ENCODE data around the gene TBC1D32. TPM values are rescaled to one million over a fixed set of nuclear protein-coding genes. Genes with fewer than 3 reads are reported as not detected.
"Not testable (repeated sequence)": the region's sequence is repeated elsewhere in the genome, so short reads cannot be mapped to it uniquely, and the experiment has no call there.

The TBC1D32 gene, protein sequence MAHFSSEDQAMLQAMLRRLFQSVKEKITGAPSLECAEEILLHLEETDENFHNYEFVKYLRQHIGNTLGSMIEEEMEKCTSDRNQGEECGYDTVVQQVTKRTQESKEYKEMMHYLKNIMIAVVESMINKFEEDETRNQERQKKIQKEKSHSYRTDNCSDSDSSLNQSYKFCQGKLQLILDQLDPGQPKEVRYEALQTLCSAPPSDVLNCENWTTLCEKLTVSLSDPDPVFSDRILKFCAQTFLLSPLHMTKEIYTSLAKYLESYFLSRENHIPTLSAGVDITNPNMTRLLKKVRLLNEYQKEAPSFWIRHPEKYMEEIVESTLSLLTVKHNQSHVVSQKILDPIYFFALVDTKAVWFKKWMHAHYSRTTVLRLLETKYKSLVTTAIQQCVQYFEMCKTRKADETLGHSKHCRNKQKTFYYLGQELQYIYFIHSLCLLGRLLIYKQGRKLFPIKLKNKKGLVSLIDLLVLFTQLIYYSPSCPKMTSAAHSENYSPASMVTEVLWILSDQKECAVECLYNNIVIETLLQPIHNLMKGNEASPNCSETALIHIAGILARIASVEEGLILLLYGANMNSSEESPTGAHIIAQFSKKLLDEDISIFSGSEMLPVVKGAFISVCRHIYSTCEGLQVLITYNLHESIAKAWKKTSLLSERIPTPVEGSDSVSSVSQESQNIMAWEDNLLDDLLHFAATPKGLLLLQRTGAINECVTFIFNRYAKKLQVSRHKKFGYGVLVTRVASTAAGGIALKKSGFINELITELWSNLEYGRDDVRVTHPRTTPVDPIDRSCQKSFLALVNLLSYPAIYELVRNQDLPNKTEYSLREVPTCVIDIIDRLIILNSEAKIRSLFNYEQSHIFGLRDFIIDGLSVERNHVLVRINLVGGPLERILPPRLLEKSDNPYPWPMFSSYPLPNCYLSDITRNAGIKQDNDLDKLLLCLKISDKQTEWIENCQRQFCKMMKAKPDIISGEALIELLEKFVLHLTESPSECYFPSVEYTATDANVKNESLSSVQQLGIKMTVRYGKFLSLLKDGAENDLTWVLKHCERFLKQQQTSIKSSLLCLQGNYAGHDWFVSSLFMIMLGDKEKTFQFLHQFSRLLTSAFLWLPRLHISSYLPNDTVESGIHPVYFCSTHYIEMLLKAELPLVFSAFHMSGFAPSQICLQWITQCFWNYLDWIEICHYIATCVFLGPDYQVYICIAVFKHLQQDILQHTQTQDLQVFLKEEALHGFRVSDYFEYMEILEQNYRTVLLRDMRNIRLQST
- 13.3 TPM for polyA plus RNA-seq
- long read RNA-seq, donor 1 = 0 reads
- long read RNA-seq, donor 2, partial matches to known transcripts = 0 of 1 reads
- long read RNA-seq, donor 2, other reads (novel, unspliced or antisense) = 0 of 1 reads
- long read RNA-seq, donor 3, partial matches to known transcripts = 0 of 1 reads
- long read RNA-seq, donor 3, other reads (novel, unspliced or antisense) = 0 of 1 reads
- long read RNA-seq, donor 4 = 0 reads
- long read RNA-seq, donor 5, partial matches to known transcripts = 0 of 1 reads
- long read RNA-seq, donor 5, other reads (novel, unspliced or antisense) = 0 of 1 reads
- long read RNA-seq, donor 6, full-length matches to known transcripts = 1 of 1 reads
- long read RNA-seq, donor 6, partial matches to known transcripts = 0 of 1 reads
- long read RNA-seq, donor 6, other reads (novel, unspliced or antisense) = 0 of 1 reads
- long read RNA-seq, donor 7 = 0 reads
- long read RNA-seq, donor 8 = 0 reads
- long read RNA-seq, donor 9 = 0 reads
- long read RNA-seq, donor 10 = 0 reads
- long read RNA-seq, donor 11 = 0 reads

DNA sequence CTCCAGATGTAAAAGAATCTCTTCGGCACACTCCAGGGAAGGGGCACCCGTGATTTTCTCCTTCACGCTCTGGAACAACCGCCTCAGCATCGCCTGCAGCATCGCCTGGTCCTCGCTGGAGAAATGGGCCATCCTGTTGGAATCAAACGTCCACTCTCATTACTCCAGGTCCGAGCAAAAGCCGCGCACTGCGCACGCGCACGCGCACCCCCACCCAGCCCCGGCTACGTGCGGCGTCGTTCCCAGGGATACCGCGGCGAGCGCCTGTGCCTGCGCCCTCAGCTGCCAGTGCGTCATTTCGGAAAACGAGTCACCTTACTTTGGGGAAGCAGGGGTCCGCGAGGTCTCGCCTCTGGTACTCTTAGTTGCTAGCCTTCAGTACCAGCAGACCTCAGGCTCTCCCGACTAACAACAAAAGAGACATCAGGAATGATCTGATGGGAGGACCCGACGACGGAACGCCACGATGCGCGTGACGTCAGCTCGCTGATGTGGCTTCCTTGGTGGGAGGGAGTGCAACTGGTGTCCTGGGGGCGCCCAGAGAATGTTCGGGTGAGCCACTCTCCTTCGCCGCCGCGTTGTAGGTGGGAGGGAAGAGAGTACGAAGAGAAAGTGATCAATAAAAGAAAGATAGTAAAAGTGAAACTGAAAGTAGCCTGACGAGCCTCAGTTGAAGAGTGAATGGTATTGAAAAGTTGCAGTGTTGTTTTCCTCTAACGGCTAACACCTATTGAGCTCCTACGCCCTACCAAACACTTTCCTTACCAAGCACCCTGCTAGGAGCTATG lies at the start of gene TBC1D32:
TBC1D32 (minus strand) TSS at position 182 of the 788 bp plus-strand sequence; CDS start at position 132, 50 bp downstream.
- WGBS (ENCODE audit: insufficient coverage, low lambda C conversion rate) = 0% methylated on average over 1 of the region's 52 CpGs
- DNase-seq = peak; percentile 95 to 96
- peaks cover 4% of the 10 kb centered on the region for H3K9me3 ChIP-seq (ENCODE audit: control insufficient read depth, low read depth, low read length)

DNA sequence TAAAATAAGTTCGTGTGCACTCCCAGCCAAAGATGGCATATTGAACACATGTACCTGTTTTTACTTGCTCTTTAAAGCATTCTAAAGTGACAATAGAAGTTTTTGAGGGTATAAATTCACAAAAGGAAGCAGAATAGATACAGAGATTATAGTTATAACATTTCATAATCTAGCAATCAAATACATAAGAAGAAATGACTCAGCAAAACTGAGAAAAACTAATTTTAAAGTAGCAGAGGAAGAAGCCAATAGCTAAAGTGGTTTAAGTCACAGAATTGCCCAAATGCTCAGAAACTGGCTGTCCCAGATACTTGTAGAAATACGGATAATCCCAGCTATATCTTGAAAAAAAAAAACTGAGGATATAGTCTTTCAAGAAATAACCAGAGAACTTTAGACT lies 49.2 kb upstream of the TBC1D32 start:
- no peak overlapping the region for H3K4me3 ChIP-seq (ENCODE audit: low read length)
- DNase-seq = no peak
- H3K4me1 ChIP-seq (ENCODE audit: control insufficient read depth, insufficient read depth, low read length) = peaks cover 33% of the 10 kb centered on the region
- WGBS (ENCODE audit: insufficient coverage, low lambda C conversion rate) = no CpG with 5 or more reads among the region's 2 CpGs
- peak overlapping the region; percentile 90 for H3K27ac ChIP-seq (ENCODE audit: low read length)
- H3K36me3 ChIP-seq (ENCODE audit: control insufficient read depth, insufficient read depth, low read length) = no peaks in the 10 kb centered on the region
- H3K27me3 ChIP-seq (ENCODE audit: control insufficient read depth, insufficient read depth, low read length) = no peaks in the 10 kb centered on the region
- no peaks in the 10 kb centered on the region for H3K9me3 ChIP-seq (ENCODE audit: control insufficient read depth, low read depth, low read length)

More for the DNA sequence above, at the start of gene TBC1D32:
- Histone ChIP-seq H3K4me1 (ENCODE audit: control insufficient read depth, insufficient read depth, low read length) (peaks cover 4% of the 10 kb centered on the region), H3K36me3 (ENCODE audit: control insufficient read depth, insufficient read depth, low read length) (no peaks in the 10 kb centered on the region), H3K27ac (ENCODE audit: low read length) (peak within 1 kb of the TSS; percentile 94), H3K4me3 (ENCODE audit: low read length) (peak within 1 kb of the TSS; percentile 78), H3K27me3 (ENCODE audit: control insufficient read depth, insufficient read depth, low read length) (no peaks in the 10 kb centered on the region)

GRCh38 chr6:121382467-121383121 lies 48.3 kb upstream of the TBC1D32 start:
- DNase-seq = peak; percentile 95 to 97

GRCh38 chr6:121376411-121376810 lies 42.1 kb upstream of the TBC1D32 start:
- no peaks in the 10 kb centered on the region for H3K27me3 ChIP-seq (ENCODE audit: control insufficient read depth, insufficient read depth, low read length)
- H3K9me3 ChIP-seq (ENCODE audit: control insufficient read depth, low read depth, low read length) = no peaks in the 10 kb centered on the region
- H3K27ac ChIP-seq (ENCODE audit: low read length) = no peak overlapping the region
- H3K4me3 ChIP-seq (ENCODE audit: low read length) = no peak overlapping the region
- H3K36me3 ChIP-seq (ENCODE audit: control insufficient read depth, insufficient read depth, low read length) = no peaks in the 10 kb centered on the region
- peaks cover 2% of the 10 kb centered on the region for H3K4me1 ChIP-seq (ENCODE audit: control insufficient read depth, insufficient read depth, low read length)
- no CpG with 5 or more reads among the region's 4 CpGs for WGBS (ENCODE audit: insufficient coverage, low lambda C conversion rate)
- DNase-seq = no peak

More at GRCh38 chr6:121382467-121383121, 48.3 kb upstream of the TBC1D32 start:
- H3K4me1 ChIP-seq (ENCODE audit: control insufficient read depth, insufficient read depth, low read length) = peaks cover 33% of the 10 kb centered on the region
- no peaks in the 10 kb centered on the region for H3K9me3 ChIP-seq (ENCODE audit: control insufficient read depth, low read depth, low read length)
- no peaks in the 10 kb centered on the region for H3K27me3 ChIP-seq (ENCODE audit: control insufficient read depth, insufficient read depth, low read length)
- H3K27ac ChIP-seq (ENCODE audit: low read length) = peak overlapping the region; percentile 90
- no peak overlapping the region for H3K4me3 ChIP-seq (ENCODE audit: low read length)
- H3K36me3 ChIP-seq (ENCODE audit: control insufficient read depth, insufficient read depth, low read length) = no peaks in the 10 kb centered on the region
- no CpG with 5 or more reads among the region's 3 CpGs for WGBS (ENCODE audit: insufficient coverage, low lambda C conversion rate)

GRCh38 chr6:121374219-121374618 lies 39.9 kb upstream of the TBC1D32 start:
- not testable (repeated sequence) for H3K27ac ChIP-seq (ENCODE audit: low read length); H3K36me3 ChIP-seq (ENCODE audit: control insufficient read depth, insufficient read depth, low read length); DNase-seq; H3K4me3 ChIP-seq (ENCODE audit: low read length); H3K9me3 ChIP-seq (ENCODE audit: control insufficient read depth, low read depth, low read length); H3K4me1 ChIP-seq (ENCODE audit: control insufficient read depth, insufficient read depth, low read length); H3K27me3 ChIP-seq (ENCODE audit: control insufficient read depth, insufficient read depth, low read length)
- no CpG with 5 or more reads among the region's 1 CpG for WGBS (ENCODE audit: insufficient coverage, low lambda C conversion rate)

DNA sequence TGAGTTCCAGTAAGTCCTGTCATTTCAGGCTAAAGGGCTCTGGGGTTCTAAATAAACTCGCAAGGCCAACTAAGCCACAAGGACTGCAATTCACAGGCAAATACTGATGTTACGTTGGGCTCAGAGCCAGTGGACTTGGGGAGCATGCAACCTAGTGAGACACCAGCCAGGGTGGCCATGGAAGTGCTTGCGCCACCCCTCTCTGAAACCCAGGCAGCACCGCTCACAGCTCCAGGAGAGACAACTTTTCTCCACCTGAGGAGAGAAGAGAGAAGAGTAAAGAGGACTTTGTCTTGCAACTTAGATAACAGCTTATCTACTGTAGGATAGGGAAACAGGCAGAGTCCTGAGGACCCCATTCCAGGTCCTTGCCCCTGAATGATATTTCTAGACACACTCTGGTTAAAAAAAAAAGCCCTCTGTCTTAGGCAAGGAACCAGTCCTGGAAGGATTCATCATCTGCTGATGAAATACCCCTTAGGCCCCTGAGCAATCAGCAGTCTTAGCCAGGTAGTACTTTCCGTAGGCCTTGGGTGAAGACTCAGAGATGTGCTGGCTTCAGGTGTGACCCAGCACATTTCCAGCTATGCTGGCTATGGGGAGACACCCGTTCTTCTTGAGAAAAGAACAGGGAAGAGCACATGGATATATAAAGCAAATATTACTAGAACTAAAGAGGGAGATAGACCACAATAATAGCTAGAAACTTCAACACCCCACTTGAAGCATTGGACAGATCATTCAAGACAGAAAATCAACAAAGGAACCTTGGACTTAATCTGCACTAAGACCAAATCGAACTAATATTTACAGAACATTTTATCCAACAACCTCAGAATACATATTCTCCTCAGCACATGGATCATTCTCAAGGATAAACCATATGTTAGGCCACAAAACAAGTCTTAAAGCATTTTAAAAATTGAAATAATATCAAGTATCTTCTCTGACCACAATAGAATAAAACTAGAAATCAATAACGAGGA lies 31.5 kb upstream of the TBC1D32 start:
- Histone ChIP-seq H3K9me3 (ENCODE audit: control insufficient read depth, low read depth, low read length) (no peaks in the 10 kb centered on the region), H3K36me3 (ENCODE audit: control insufficient read depth, insufficient read depth, low read length) (no peaks in the 10 kb centered on the region), H3K27me3 (ENCODE audit: control insufficient read depth, insufficient read depth, low read length) (no peaks in the 10 kb centered on the region), H3K4me1 (ENCODE audit: control insufficient read depth, insufficient read depth, low read length) (peaks cover 11% of the 10 kb centered on the region), H3K4me3 (ENCODE audit: low read length) (no peak overlapping the region), H3K27ac (ENCODE audit: low read length) (peak overlapping the region; percentile 82)
- WGBS (ENCODE audit: insufficient coverage, low lambda C conversion rate) = 50% methylated on average over 2 of the region's 8 CpGs
- DNase-seq = peak; percentile 85 to 91

DNA sequence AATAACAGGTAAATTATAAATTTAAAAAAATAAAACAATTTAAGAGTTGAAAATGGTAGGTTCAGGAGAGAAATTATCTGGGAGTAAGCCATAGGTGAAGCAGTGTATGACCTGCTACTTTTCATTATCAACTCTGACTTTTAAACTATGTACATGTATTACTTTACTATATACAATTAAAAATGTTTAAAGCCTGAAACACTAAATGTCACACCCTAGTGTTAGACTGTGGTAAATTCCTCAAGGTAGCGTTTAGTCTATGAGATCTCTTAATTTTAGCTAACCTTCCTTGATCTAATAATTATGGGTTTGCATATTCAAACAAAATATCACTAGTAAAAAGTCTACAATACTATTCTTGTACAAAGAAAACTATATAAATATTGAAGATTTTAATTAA lies 22.3 kb upstream of the TBC1D32 start:
- Histone ChIP-seq H3K4me1 (ENCODE audit: control insufficient read depth, insufficient read depth, low read length) (no peaks in the 10 kb centered on the region), H3K9me3 (ENCODE audit: control insufficient read depth, low read depth, low read length) (no peaks in the 10 kb centered on the region), H3K4me3 (ENCODE audit: low read length) (no peak overlapping the region), H3K36me3 (ENCODE audit: control insufficient read depth, insufficient read depth, low read length) (no peaks in the 10 kb centered on the region), H3K27ac (ENCODE audit: low read length) (no peak overlapping the region), H3K27me3 (ENCODE audit: control insufficient read depth, insufficient read depth, low read length) (no peaks in the 10 kb centered on the region)
- DNase-seq = no peak
- no CpG with 5 or more reads among the region's 1 CpG for WGBS (ENCODE audit: insufficient coverage, low lambda C conversion rate)

DNA sequence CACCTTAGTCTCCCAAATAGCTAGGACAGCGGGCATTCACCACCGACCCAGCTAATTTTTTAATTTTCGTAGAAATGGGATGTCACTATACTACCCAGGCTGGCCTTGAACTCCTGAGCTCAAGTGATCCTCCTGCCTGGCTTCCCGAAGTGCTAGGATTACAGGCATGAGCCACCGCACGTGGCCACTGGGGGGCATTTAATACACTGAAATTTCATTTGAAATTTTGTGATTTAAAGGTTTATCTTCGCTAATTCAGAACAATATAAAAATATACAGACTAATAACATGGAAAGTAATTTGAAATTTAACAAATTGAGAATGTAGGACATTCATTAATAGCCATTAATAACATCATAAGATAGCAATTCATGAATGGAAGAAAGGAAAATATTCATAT lies 20.5 kb upstream of the TBC1D32 start:
- no peaks in the 10 kb centered on the region for H3K9me3 ChIP-seq (ENCODE audit: control insufficient read depth, low read depth, low read length)
- H3K27ac ChIP-seq (ENCODE audit: low read length) = no peak overlapping the region
- H3K27me3 ChIP-seq (ENCODE audit: control insufficient read depth, insufficient read depth, low read length) = no peaks in the 10 kb centered on the region
- DNase-seq = no peak
- no peaks in the 10 kb centered on the region for H3K36me3 ChIP-seq (ENCODE audit: control insufficient read depth, insufficient read depth, low read length)
- H3K4me3 ChIP-seq (ENCODE audit: low read length) = no peak overlapping the region
- H3K4me1 ChIP-seq (ENCODE audit: control insufficient read depth, insufficient read depth, low read length) = no peaks in the 10 kb centered on the region
- WGBS (ENCODE audit: insufficient coverage, low lambda C conversion rate) = 61% methylated on average over 4 of the region's 7 CpGs

Data from large intestine (tissue), 12 donors.